ENCODE data around the gene UMAD1.

DNA sequence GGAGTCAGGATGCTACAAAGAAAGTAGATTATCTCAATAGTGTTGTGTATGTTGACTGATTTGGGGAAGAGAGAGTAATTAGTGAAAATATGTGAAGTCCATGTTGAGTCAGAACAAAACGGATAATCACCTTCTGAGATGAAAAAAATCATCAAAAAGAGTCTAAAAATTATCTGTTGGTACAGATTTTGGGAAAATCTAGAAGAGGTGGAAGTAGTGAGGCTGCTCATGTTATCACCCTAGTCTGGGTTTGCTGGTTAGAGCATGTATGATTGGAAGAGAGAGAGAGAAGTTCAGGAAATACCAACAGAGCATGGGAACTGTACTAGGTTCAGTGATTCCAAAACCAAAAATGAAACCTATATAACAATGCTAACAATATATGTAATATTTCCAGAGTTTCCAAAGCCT, 65.6 kb downstream of the UMAD1 start:
- TF ChIP-seq POLR2A (IDR thresholded peaks at IDR 0.05) (no peak), CTCF (IDR thresholded peaks at IDR 0.05 in 8 of 11, conservative IDR thresholded peaks at IDR 0.05 in 3 of 11) (no peak), POLR2AphosphoS5 (IDR thresholded peaks at IDR 0.05) (no peak)
